Central memory CD8-positive, alpha-beta T cell (primary cell): ENCODE measurements around the gene GALNT14.

Experiments
- ATAC-seq: fragments of 150-1000 bp; cut with Tn5 transposase; replicated peaks from 2 replicates; pipeline ENCODE4 v1.10.0; 2022; ENCODE audit warnings: mild to moderate bottlenecking, moderate FRiP score, moderate number of reproducible peaks; ENCODE audit not compliant: poor library complexity, severe bottlenecking; ENCODE audit errors: extremely low read depth
- DNase-seq, 2 donors: peaks; one replicate each; pipeline ENCODE4 v3.0.0; 2021; ENCODE audit warnings: low spot score in 2 of 2
- H3K27ac Mint-ChIP-seq: one replicate; pipeline ENCODE4 v1.8.0; 2022; ENCODE audit warnings: low read depth, mild to moderate bottlenecking, moderate library complexity, mixed read lengths
- H3K27me3 Mint-ChIP-seq: one replicate; pipeline ENCODE4 v1.8.0; 2022; ENCODE audit warnings: mixed read lengths
- H3K36me3 Mint-ChIP-seq: one replicate; pipeline ENCODE4 v1.8.0; 2022; ENCODE audit warnings: mild to moderate bottlenecking, moderate library complexity, mixed read lengths; ENCODE audit not compliant: insufficient read depth
- H3K4me1 Mint-ChIP-seq: one replicate; pipeline ENCODE4 v1.8.0; 2022; ENCODE audit warnings: mixed read lengths
- H3K4me3 Mint-ChIP-seq: one replicate; pipeline ENCODE4 v1.8.0; 2022; ENCODE audit warnings: mild to moderate bottlenecking, moderate library complexity, mixed read lengths
- H3K9me3 Mint-ChIP-seq: one replicate; pipeline ENCODE4 v1.8.0; 2022; ENCODE audit warnings: mixed read lengths

Gene GALNT14

DNA sequence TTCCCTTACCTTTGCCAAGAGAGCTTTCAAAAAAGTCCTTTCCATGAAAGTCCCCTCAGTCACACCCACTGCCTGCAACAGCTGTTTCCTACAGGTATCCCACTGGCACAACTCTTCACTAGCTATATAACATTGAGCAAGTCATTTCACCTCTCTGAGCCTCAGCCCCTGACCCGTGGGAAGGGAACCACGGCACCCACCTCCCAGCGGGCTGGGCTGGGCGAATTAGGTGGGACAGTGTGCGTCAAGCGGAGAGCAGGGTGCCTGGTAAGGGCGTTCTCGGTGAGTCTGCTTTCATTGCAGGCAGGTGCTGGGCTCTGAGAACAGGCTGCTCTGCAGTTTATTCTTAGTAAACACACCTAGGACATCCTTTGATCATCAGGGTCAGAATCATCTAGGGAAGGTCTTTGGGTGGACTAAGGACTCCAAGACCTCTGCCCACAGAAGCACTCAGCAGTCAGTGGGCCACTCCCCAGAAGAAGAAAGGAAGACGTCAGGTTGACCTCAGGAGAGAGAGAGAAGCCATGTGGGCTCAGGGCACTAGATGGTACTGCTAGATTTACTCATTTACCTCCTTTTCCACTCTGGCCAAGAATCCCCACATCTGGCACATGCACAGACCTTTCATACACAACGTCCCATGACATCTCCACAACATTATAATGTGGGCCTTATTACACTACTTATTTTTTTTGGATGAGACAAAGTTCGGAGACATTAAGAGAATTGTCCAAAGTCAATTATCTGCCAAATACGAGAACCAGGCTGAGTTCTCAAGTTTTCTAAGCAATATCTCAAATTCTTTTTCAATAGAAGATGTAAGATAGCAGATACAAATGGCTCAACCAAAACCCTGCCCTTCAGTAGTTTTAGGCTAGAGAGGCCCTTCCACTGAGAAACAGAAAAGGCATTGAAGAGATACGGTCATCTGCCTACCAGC is 79.9 kb downstream of the GALNT14 start:
- ATAC-seq (no peak), DNase-seq (no peak)
- H3K36me3 Mint-ChIP-seq = no peaks in the 10 kb centered on the region
- no peak overlapping the region for H3K4me3 Mint-ChIP-seq
- H3K4me1 Mint-ChIP-seq = no peaks in the 10 kb centered on the region
- no peaks in the 10 kb centered on the region for H3K9me3 Mint-ChIP-seq
- no peak overlapping the region for H3K27ac Mint-ChIP-seq
- peaks cover 35% of the 10 kb centered on the region for H3K27me3 Mint-ChIP-seq

DNA sequence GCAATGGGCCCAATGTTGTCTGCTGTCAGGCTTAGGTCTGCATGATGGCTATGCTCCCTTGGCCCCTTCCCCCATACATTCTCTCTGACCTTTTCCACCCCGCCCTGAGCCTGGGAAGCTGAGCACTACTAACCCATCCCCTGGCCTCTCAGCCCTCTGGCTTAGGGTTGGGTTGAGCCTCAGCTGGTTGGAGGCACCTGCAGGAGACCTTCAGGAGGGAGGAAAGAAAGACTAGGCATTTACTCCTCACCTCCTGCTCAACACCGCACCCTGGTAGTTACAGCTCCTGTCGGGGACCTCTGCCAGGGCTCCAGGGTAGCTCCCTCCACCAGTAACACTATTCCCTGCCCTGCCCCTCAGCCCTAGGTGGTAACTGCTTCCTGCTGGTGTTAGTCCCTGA is 80.5 kb downstream of the GALNT14 start:
- H3K9me3 Mint-ChIP-seq = no peaks in the 10 kb centered on the region
- peaks cover 39% of the 10 kb centered on the region for H3K27me3 Mint-ChIP-seq
- ATAC-seq (no peak), DNase-seq (no peak)
- H3K4me1 Mint-ChIP-seq = no peaks in the 10 kb centered on the region
- no peak overlapping the region for H3K27ac Mint-ChIP-seq
- H3K36me3 Mint-ChIP-seq = no peaks in the 10 kb centered on the region
- H3K4me3 Mint-ChIP-seq = no peak overlapping the region

DNA sequence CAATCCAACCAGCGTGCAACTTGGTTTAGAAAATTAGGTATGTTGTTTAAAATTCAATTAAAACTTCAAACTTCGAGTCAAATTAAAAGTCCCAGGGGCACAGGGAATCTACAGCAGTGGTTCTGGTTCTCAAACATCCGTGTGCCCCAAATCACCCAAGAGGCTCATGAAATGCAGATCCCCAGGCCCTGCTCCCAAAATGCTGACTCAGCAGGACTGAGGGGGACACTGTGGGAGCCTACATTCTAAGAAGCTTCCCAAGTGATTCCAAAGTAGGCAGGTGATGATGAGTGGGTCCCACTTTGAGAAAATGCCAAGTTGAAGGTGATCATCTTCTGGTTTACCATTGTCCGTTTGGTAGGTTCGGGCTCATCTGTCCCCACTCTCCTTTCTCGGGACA is 82.3 kb downstream of the GALNT14 start:
- peaks cover 30% of the 10 kb centered on the region for H3K27me3 Mint-ChIP-seq
- H3K4me1 Mint-ChIP-seq = no peaks in the 10 kb centered on the region

DNA sequence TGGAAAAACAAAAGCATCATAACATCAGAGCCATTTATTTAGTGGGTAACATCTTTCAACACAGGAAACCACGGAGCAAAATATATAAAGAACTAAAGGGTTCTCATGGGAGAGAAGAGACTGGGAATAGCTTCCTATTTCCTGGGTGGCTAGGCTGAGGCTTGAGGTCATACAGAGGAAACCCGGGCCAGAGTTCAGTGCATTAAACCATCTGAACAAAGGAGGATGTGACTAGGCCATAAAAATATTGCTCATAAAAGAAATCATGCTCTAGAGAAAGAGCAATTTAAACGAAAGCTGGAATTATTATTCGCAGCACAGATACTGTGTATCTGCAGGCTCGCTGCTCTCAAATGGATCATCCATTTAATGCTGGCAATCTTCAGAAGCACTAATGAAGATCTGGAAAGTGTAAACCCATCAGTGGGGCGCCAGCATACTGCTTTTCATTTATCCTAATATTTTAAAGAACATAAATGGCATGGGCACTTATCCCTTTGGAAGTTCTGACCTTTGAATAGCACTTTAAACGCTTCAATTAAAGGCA is 83.3 kb downstream of the GALNT14 start:
- DNase-seq (no peak), ATAC-seq (no peak)
- Mint-ChIP-seq H3K4me1 (no peaks in the 10 kb centered on the region), H3K36me3 (no peaks in the 10 kb centered on the region), H3K9me3 (no peaks in the 10 kb centered on the region), H3K4me3 (no peak overlapping the region), H3K27me3 (peaks cover 30% of the 10 kb centered on the region), H3K27ac (no peak overlapping the region)

More for the DNA sequence above, 82.3 kb downstream of the GALNT14 start:
- Mint-ChIP-seq H3K9me3 (no peaks in the 10 kb centered on the region), H3K36me3 (no peaks in the 10 kb centered on the region), H3K27ac (no peak overlapping the region), H3K4me3 (no peak overlapping the region)
- DNase-seq = no peak
- ATAC-seq = no peak

DNA sequence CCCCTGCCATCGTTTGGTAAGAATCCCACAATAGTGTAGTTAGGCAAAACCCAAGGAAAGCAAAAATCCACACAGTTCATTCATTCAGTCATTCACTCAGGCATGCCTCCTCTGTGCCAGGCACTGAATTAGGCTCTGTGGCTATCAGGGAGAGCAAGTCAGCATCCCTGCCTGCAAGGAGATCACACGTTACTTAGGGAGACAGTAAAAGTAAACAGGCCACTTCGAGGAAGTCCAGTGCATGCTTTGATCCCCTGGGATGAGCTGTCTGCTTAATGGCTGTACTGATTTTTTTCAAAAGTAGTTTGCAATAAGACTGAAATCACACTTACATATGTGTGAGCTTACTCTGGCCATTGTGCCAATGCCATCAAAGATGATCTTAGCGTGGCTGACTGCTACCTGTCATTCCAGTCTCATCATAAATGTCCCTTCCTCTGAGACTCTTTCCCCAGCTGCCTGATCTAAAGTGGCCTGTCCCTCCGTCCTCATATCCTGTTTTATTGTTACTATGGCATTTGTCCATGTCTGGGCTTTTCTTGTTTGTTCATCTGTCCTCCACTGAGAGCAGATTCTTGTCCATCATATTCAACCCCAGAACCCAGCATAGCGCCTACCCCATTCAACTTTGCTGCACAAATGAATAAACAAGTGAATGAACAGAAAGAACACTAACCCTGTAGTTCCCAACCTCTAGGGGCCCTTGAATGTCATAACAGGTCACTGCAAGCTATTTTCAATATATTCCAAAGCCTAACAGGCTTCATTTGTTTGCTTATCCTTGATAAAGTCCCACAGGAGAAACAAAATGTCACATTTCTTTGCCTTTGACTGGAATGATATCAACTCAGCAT is 84.1 kb downstream of the GALNT14 start:
- Mint-ChIP-seq H3K4me3 (no peak overlapping the region), H3K4me1 (no peaks in the 10 kb centered on the region), H3K27ac (no peak overlapping the region), H3K27me3 (peaks cover 33% of the 10 kb centered on the region), H3K9me3 (no peaks in the 10 kb centered on the region), H3K36me3 (no peaks in the 10 kb centered on the region)
- no peak for ATAC-seq
- no peak for DNase-seq

- H3K4me1 Mint-ChIP-seq = no peaks in the 10 kb centered on the region
- H3K4me3 Mint-ChIP-seq = no peak overlapping the region
- no peaks in the 10 kb centered on the region for H3K36me3 Mint-ChIP-seq
- DNase-seq (no peak), ATAC-seq (no peak)
- H3K9me3 Mint-ChIP-seq = no peaks in the 10 kb centered on the region
- H3K27me3 Mint-ChIP-seq = peaks cover 31% of the 10 kb centered on the region
- H3K27ac Mint-ChIP-seq = no peak overlapping the region
These were observed 86.0 kb downstream of the GALNT14 start for GRCh38 chr2:31052284-31052683.

- no peaks in the 10 kb centered on the region for H3K9me3 Mint-ChIP-seq
- no peak for DNase-seq
- no peak for ATAC-seq
- H3K36me3 Mint-ChIP-seq = no peaks in the 10 kb centered on the region
- H3K27ac Mint-ChIP-seq = no peak overlapping the region
- no peak overlapping the region for H3K4me3 Mint-ChIP-seq
- H3K27me3 Mint-ChIP-seq = peaks cover 31% of the 10 kb centered on the region
- no peaks in the 10 kb centered on the region for H3K4me1 Mint-ChIP-seq
These were observed 86.7 kb downstream of the GALNT14 start for GRCh38 chr2:31051258-31052140.

GRCh38 chr2:31049916-31050588 is 88.2 kb downstream of the GALNT14 start:
- DNase-seq (no peak), ATAC-seq (no peak)
- Mint-ChIP-seq H3K9me3 (no peaks in the 10 kb centered on the region), H3K4me3 (no peak overlapping the region), H3K36me3 (no peaks in the 10 kb centered on the region), H3K27me3 (peaks cover 31% of the 10 kb centered on the region), H3K27ac (no peak overlapping the region), H3K4me1 (no peaks in the 10 kb centered on the region)

DNA sequence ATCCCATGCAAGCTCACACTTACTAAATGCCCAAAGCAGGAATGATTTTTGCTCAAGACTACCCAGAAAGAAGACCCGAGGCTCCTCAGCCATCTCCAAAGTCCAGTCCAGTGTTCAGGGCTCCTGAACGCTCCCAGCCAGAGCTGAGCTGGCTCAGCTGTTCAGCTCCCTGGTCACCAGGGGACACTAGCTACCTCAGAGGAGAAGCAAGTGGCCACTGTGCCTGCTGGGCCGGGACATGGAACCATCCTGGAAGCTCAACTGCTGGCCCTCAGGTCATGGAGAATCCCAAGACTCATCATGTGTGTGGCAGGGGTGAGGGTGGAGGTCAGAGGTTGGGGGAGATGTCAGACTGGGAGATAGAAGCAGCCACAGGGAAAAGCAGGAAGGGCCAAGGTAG is 89.0 kb downstream of the GALNT14 start:
- DNase-seq (no peak), ATAC-seq (no peak)
- Mint-ChIP-seq H3K36me3 (no peaks in the 10 kb centered on the region), H3K4me1 (no peaks in the 10 kb centered on the region), H3K4me3 (no peak overlapping the region), H3K27ac (no peak overlapping the region), H3K9me3 (no peaks in the 10 kb centered on the region), H3K27me3 (peaks cover 27% of the 10 kb centered on the region)

DNA sequence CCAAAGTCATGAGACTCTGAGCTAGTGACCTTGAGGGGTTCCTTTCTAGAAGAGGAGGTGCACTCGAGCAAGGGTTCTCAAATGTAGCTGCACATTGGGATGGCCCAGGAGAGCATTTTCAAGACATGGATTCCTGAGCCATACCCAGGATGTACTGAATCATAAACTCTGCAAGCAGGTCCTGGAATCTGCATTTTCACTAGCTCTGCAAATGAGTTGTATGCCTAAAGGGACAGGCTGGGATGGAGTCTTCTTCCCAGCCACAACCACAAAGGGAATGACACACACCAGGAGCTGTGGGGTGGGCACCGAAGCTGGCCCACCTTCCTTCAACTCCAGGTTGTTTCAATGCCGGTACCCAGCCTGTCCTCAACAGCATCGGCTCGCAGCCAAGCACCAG is 90.6 kb downstream of the GALNT14 start:
- no peak for ATAC-seq
- Mint-ChIP-seq H3K27ac (no peak overlapping the region), H3K9me3 (no peaks in the 10 kb centered on the region), H3K4me1 (no peaks in the 10 kb centered on the region), H3K4me3 (no peak overlapping the region), H3K36me3 (no peaks in the 10 kb centered on the region), H3K27me3 (peaks cover 13% of the 10 kb centered on the region)
- no peak for DNase-seq

- no peaks in the 10 kb centered on the region for H3K36me3 Mint-ChIP-seq
- DNase-seq = no peak
- H3K4me1 Mint-ChIP-seq = no peaks in the 10 kb centered on the region
- no peak overlapping the region for H3K4me3 Mint-ChIP-seq
- no peak overlapping the region for H3K27ac Mint-ChIP-seq
- H3K27me3 Mint-ChIP-seq = peaks cover 18% of the 10 kb centered on the region
- peaks cover 22% of the 10 kb centered on the region for H3K9me3 Mint-ChIP-seq
- ATAC-seq = no peak
These were observed 99.9 kb downstream of the GALNT14 start for GRCh38 chr2:31038385-31038784.
